GM18526 (cell line): ENCODE measurements around the gene CEP72.

Source experiments
- POLR2A ChIP-seq: IDR thresholded peaks from 3 replicates; pipeline ENCODE4 v1.6.1; 2011; ENCODE audit not compliant: insufficient read length; ENCODE audit errors: extremely low read depth

Gene CEP72

GRCh38 chr5:575636-576035 is 36.5 kb upstream of the CEP72 start:
- no peak for TF ChIP-seq POLR2A

- no peak for TF ChIP-seq POLR2A
These were observed 34.3 kb upstream of the CEP72 start for GRCh38 chr5:577800-578199.

- TF ChIP-seq POLR2A = no peak
These were observed 32.9 kb upstream of the CEP72 start for GRCh38 chr5:579211-579610.

- TF ChIP-seq POLR2A = no peak
These were observed 32.3 kb upstream of the CEP72 start for GRCh38 chr5:579746-580366.

GRCh38 chr5:580436-580835 is 31.7 kb upstream of the CEP72 start:
- TF ChIP-seq POLR2A = no peak

- TF ChIP-seq POLR2A = no peak
These were observed 30.9 kb upstream of the CEP72 start for GRCh38 chr5:581266-581665.

- TF ChIP-seq POLR2A = no peak
These were observed 30.2 kb upstream of the CEP72 start for GRCh38 chr5:581941-582340.

GRCh38 chr5:582936-583635 is 29.1 kb upstream of the CEP72 start:
- TF ChIP-seq POLR2A = no peak

GRCh38 chr5:583645-584044 is 28.5 kb upstream of the CEP72 start:
- TF ChIP-seq POLR2A = no peak

GRCh38 chr5:584216-584615 is 27.9 kb upstream of the CEP72 start:
- no peak for TF ChIP-seq POLR2A

- no peak for TF ChIP-seq POLR2A
These were observed 27.3 kb upstream of the CEP72 start for GRCh38 chr5:584846-585245.

- no peak for TF ChIP-seq POLR2A
These were observed 26.6 kb upstream of the CEP72 start for GRCh38 chr5:585556-585955.

- no peak for TF ChIP-seq POLR2A
These were observed 26.0 kb upstream of the CEP72 start for GRCh38 chr5:585962-586628.

- no peak for TF ChIP-seq POLR2A
These were observed 25.3 kb upstream of the CEP72 start for GRCh38 chr5:586751-587285.

GRCh38 chr5:587403-587802 is 24.7 kb upstream of the CEP72 start:
- no peak for TF ChIP-seq POLR2A

GRCh38 chr5:588406-588995 is 23.6 kb upstream of the CEP72 start:
- TF ChIP-seq POLR2A = no peak

GRCh38 chr5:589173-589572 is 23.0 kb upstream of the CEP72 start:
- TF ChIP-seq POLR2A = no peak

GRCh38 chr5:589588-589987 is 22.6 kb upstream of the CEP72 start:
- no peak for TF ChIP-seq POLR2A
